K562 (cell line): ENCODE measurements around the gene COQ7. TPM values are rescaled to one million over a fixed set of nuclear protein-coding genes. Genes with fewer than 3 reads are reported as not detected.

Experiments
- ADNP ChIP-seq: fragments of 200-800 bp; sonication (Bioruptor generic); IDR thresholded peaks from 2 replicates; pipeline ENCODE4 v1.6.1; 2016; ENCODE audit warnings: missing genetic modification characterization, missing compliant biosample characterization
- ATF7 ChIP-seq: fragments of 450-650 bp; IDR thresholded peaks from 2 replicates; pipeline ENCODE4 v1.7.1; 2014; ENCODE audit warnings: mild to moderate bottlenecking, moderate library complexity
- EGR1 ChIP-seq: fragments of 450-650 bp; conservative IDR thresholded peaks from 2 replicates; pipeline ENCODE4 v1.6.1; 2017; ENCODE audit warnings: mild to moderate bottlenecking
- EP400 ChIP-seq: fragments of 450-650 bp; IDR thresholded peaks from 2 replicates; pipeline ENCODE4 v1.6.1; 2017; ENCODE audit warnings: antibody characterized with exemption, mild to moderate bottlenecking, moderate library complexity
- GATAD2A ChIP-seq: fragments of 450-650 bp; IDR thresholded peaks from 2 replicates; pipeline ENCODE4 v1.6.1; 2017
- HDGF ChIP-seq: fragments of 450-650 bp; IDR thresholded peaks from 2 replicates; pipeline ENCODE4 v1.6.1; 2016
- JUN ChIP-seq, 2 experiments: sonication (generic) in 1 of 2; formaldehyde crosslinking in 1 of 2; IDR thresholded peaks; 2 replicates each; pipeline versions ENCODE4 v1.6.1 to v1.8.0; 2012 to 2022; ENCODE audit warnings: borderline replicate concordance in 2 of 2, mild to moderate bottlenecking in 2 of 2, improper control_type of control experiment in 1 of 2, low read depth in 1 of 2, low read length in 1 of 2, missing genetic modification reagents in 1 of 2
- KAT7 ChIP-seq: sonication (generic); formaldehyde crosslinking; IDR thresholded peaks from 2 replicates; pipeline ENCODE4 v1.8.0; 2022; ENCODE audit warnings: missing genetic modification reagents, mild to moderate bottlenecking, borderline replicate concordance
- KLF16 ChIP-seq: IDR thresholded peaks from 2 replicates; pipeline ENCODE4 v1.6.1; 2016; ENCODE audit warnings: antibody characterized with exemption
- LARP7 ChIP-seq: fragments of 450-650 bp; IDR thresholded peaks from 2 replicates; pipeline ENCODE4 v1.6.1; 2016
- MAFF ChIP-seq: IDR thresholded peaks from 2 replicates; pipeline ENCODE4 v1.6.1; 2012; ENCODE audit warnings: low read length, improper control_type of control experiment
- MNT ChIP-seq, 2 experiments: fragments of 450-650 bp; conservative IDR thresholded peaks; 2 replicates each; pipeline ENCODE4 v1.6.1; 2017; ENCODE audit warnings: mild to moderate bottlenecking in 2 of 2, moderate library complexity in 2 of 2
- NR2C2 ChIP-seq, 2 experiments: fragments of 200-800 bp in 1 of 2; sonication (Bioruptor generic) in 1 of 2; sonication (generic) in 1 of 2; formaldehyde crosslinking in 1 of 2; IDR thresholded peaks; 2 replicates each; pipeline versions ENCODE4 v1.6.1 to v1.8.0; 2016 to 2022; ENCODE audit warnings: mild to moderate bottlenecking in 1 of 2, missing compliant biosample characterization in 1 of 2, missing genetic modification characterization in 1 of 2, missing genetic modification reagents in 1 of 2
- POLR2A ChIP-seq: fragments of 450-650 bp; conservative IDR thresholded peaks from 2 replicates; pipeline ENCODE4 v1.6.1; 2016
- SMAD4 ChIP-seq: fragments of 250-450 bp; sonication (Bioruptor Pico); conservative IDR thresholded peaks from 2 replicates; pipeline ENCODE4 v1.8.0; 2021; ENCODE audit warnings: inconsistent platforms, mild to moderate bottlenecking, moderate library complexity
- TBL1XR1 ChIP-seq, 2 experiments: IDR thresholded peaks; 2 replicates each; pipeline ENCODE4 v1.6.1; 2012; ENCODE audit warnings: improper control_type of control experiment in 2 of 2, low read length in 2 of 2, mild to moderate bottlenecking in 1 of 2
- WHSC1 ChIP-seq: IDR thresholded peaks from one replicate; pipeline ENCODE4 v1.6.1; 2012; ENCODE audit warnings: low read length, control low read depth, inconsistent platforms
- ZFX ChIP-seq: sonication (generic); formaldehyde crosslinking; IDR thresholded peaks from 2 replicates; pipeline ENCODE4 v1.8.0; 2022; ENCODE audit warnings: mild to moderate bottlenecking, missing genetic modification reagents, moderate library complexity
- ZNF318 ChIP-seq, 2 experiments: fragments of 450-650 bp; IDR thresholded peaks; 2 replicates each; pipeline ENCODE4 v1.6.1; 2016; ENCODE audit warnings: mild to moderate bottlenecking in 2 of 2, borderline replicate concordance in 1 of 2, low read depth in 1 of 2, moderate library complexity in 1 of 2
- polyA plus RNA-seq, 8 experiments: library from polyadenylated mRNA; depleted of rRNA in 4 of 8; stranded (reverse) in 5 of 8; unstranded in 3 of 8; fragments of >200 nt; fragmentation: Nextera tagmentation in 2 of 8; fragmentation: Illumina TruSeq in 1 of 8; extraction: Ambion mirVana in 2 of 8; extraction: Trizol in 1 of 8; gene quantifications; 2 replicates each; pipeline versions ENCODE4 v1.2.1 to v1.2.3, GENCODE V29; 2011 to 2014; ENCODE audit warnings: inconsistent platforms in 1 of 8, missing spikeins in 1 of 8
- total RNA-seq, 7 experiments: library from RNA; depleted of rRNA in 6 of 7; stranded (reverse); fragments of >200 nt in 6 of 7; fragmentation: Illumina TruSeq in 2 of 7; extraction: Trizol in 2 of 7; gene quantifications; 2 replicates each; pipeline versions ENCODE4 v1.2.1 to v1.2.3, GENCODE V29; 2011 to 2021; ENCODE audit warnings: low replicate concordance in 1 of 7

Gene COQ7
- total and polyA plus RNA-seq, 9 of the 15 experiments (the other 6 are each of a cell fraction or from before 2014, with no cell fraction given) = 2.3 to 26.1 (median 15.2) TPM

GRCh38 chr16:19118938-19119431, 51.6 kb downstream of the COQ7 start (continued):
- TF ChIP-seq ZNF318 (IDR thresholded peaks at IDR 0.05; ENCODE audit: borderline replicate concordance in 1 of 2, low read depth in 1 of 2) (peak in 1 of 2 experiments; percentile 50; a peak in 1 of 4 replicates), GATAD2A (peak; percentile 81; the same call in 1 of the 2 replicates), EGR1 (peak; percentile 28; the same call in 1 of the 2 replicates), SMAD4 (CRISPR knock-in tag) (peak; percentile 90), EP400 (peak; percentile 58; the same call in 1 of the 2 replicates), ADNP (tag) (no peak), POLR2A (peak; percentile 72), LARP7 (0 out of 2 replicates have a peak, but pooled peaks have one; percentile 36), ATF7 (peak; percentile 21; the same call in 1 of the 2 replicates), TBL1XR1 (IDR thresholded peaks at IDR 0.05; ENCODE audit: low read length in 2 of 2) (peak in 1 of 2 experiments; percentile 93; a peak in 2 of 4 replicates), MNT (conservative IDR thresholded peaks at IDR 0.05) (peak in 1 of 2 experiments; percentile 27; a peak in 1 of 4 replicates), WHSC1 (no peak), HDGF (peak; percentile 82), NR2C2 (CRISPR knock-in tag; IDR thresholded peaks at IDR 0.05) (no peak), NR2C2 (tag; IDR thresholded peaks at IDR 0.05) (peak; percentile 37; the same call in 1 of the 2 replicates), MAFF (peak; percentile 86), KAT7 (CRISPR knock-in tag) (no peak), ZFX (peak; percentile 33; the same call in 1 of the 2 replicates), JUN (IDR thresholded peaks at IDR 0.05; ENCODE audit: borderline replicate concordance, low read depth, low read length) (peak; percentile 73), JUN (CRISPR knock-in tag; IDR thresholded peaks at IDR 0.05; ENCODE audit: borderline replicate concordance) (no peak), KLF16 (0 out of 2 replicates have a peak, but pooled peaks have one; percentile 25)
